B cell (primary cell): ENCODE results near the gene BAHCC1. TPM values are rescaled to one million over a fixed set of nuclear protein-coding genes. Genes with fewer than 3 reads are reported as not detected.

Experiments used
- ATAC-seq: fragments of 200-7000 bp; cut with Tn5 transposase; one replicate; pipeline ENCODE4 v1.10.0; 2021; ENCODE audit warnings: low read depth, mild to moderate bottlenecking, moderate number of reproducible peaks, moderate library complexity
- CTCF ChIA-PET: fragments of 350-600 bp; sonication (Branson Sonifier 250); formaldehyde crosslinking; loops from one replicate; lab custom pipeline; 2021; ENCODE audit warnings: antibody characterized with exemption, inconsistent platforms; lab: Charles Lee
- POLR2A ChIA-PET: fragments of 350-600 bp; sonication (Branson Sonifier 250); formaldehyde crosslinking; loops from one replicate; lab custom pipeline; 2021; ENCODE audit warnings: antibody characterized with exemption; lab: Charles Lee
- DNase-seq: peaks from one replicate; pipeline ENCODE4 v3.0.0; 2013
- H2AFZ ChIP-seq: 2 replicates; pipeline ENCODE4 v1.6.1; 2012; ENCODE audit warnings: mild to moderate bottlenecking, low read depth, low read length; ENCODE audit not compliant: insufficient read depth, poor library complexity, severe bottlenecking
- H3K27ac ChIP-seq, 2 donors: 1 replicate in 1 of 2; 2 replicates in 1 of 2; pipeline ENCODE4 v1.5.1; 2012 to 2013; ENCODE audit warnings: low read length in 2 of 2, mild to moderate bottlenecking in 2 of 2, moderate library complexity in 1 of 2
- H3K27me3 ChIP-seq, 4 experiments: fragments of 200-600 bp in 1 of 4; sonication (generic) in 1 of 4; replicated peaks in 1 of 4; 1 replicate in 2 of 4; 2 replicates in 2 of 4; pipeline versions ENCODE4 v1.6.1 to v1.7.0; 2013 to 2016; ENCODE audit warnings: low read length in 3 of 4, mild to moderate bottlenecking in 2 of 4, mixed read lengths in 1 of 4, moderate library complexity in 1 of 4; ENCODE audit not compliant: insufficient read depth in 4 of 4, control insufficient read depth in 3 of 4; ENCODE audit errors: control extremely low read depth in 1 of 4
- H3K36me3 ChIP-seq, 2 experiments: replicated peaks in 1 of 2; 1 replicate in 1 of 2; 2 replicates in 1 of 2; pipeline versions ENCODE4 v1.6.1 to v1.7.1; 2013; ENCODE audit warnings: low read length in 1 of 2; ENCODE audit not compliant: insufficient read depth in 2 of 2, control insufficient read depth in 1 of 2; ENCODE audit errors: control extremely low read depth in 1 of 2, extremely low read depth in 1 of 2
- H3K4me1 ChIP-seq, 2 donors: fragments of 200-600 bp in 1 of 2; sonication (generic) in 1 of 2; 1 replicate in 1 of 2; 2 replicates in 1 of 2; pipeline versions ENCODE4 v1.5.1 to v1.6.1; 2013 to 2017; ENCODE audit warnings: low read length in 2 of 2; ENCODE audit not compliant: control insufficient read depth in 2 of 2, insufficient read depth in 2 of 2
- H3K4me2 ChIP-seq: replicated peaks from 2 replicates; pipeline ENCODE3; 2012; ENCODE audit warnings: mild to moderate bottlenecking, low read depth, low read length; ENCODE audit not compliant: poor library complexity, severe bottlenecking
- H3K4me3 ChIP-seq, 5 experiments: fragments of 200-600 bp in 1 of 5; sonication (generic) in 1 of 5; 1 replicate in 3 of 5; 2 replicates in 2 of 5; pipeline versions ENCODE4 v1.5.1 to v1.7.0; 2011 to 2016; ENCODE audit warnings: low read length in 4 of 5, mild to moderate bottlenecking in 4 of 5, low read depth in 2 of 5, control low read depth in 1 of 5, moderate library complexity in 1 of 5; ENCODE audit not compliant: insufficient read depth in 1 of 5; ENCODE audit errors: control extremely low read depth in 1 of 5, extremely low read depth in 1 of 5
- H3K79me2 ChIP-seq: fragments of 200-600 bp; sonication (generic); one replicate; pipeline ENCODE4 v1.6.0; 2016; ENCODE audit warnings: low read length; ENCODE audit not compliant: control insufficient read depth, insufficient read depth
- H3K9ac ChIP-seq: fragments of 200-600 bp; sonication (generic); 2 replicates; pipeline ENCODE4 v1.6.1; 2017; ENCODE audit warnings: mild to moderate bottlenecking, low read length, moderate library complexity
- H3K9me3 ChIP-seq, 3 donors: one replicate each; pipeline versions ENCODE4 v1.6.1 to v1.7.1; 2013; ENCODE audit warnings: low read length in 2 of 3; ENCODE audit not compliant: control insufficient read depth in 2 of 3, insufficient read depth in 1 of 3; ENCODE audit errors: control extremely low read depth in 1 of 3
- H4K20me1 ChIP-seq: 2 replicates; pipeline ENCODE4 v1.6.0; 2012; ENCODE audit warnings: mild to moderate bottlenecking, low read length; ENCODE audit not compliant: insufficient read depth, control insufficient read depth, poor library complexity, severe bottlenecking
- H3K27ac Mint-ChIP-seq: one replicate; pipeline ENCODE4 v1.8.0; 2021; ENCODE audit warnings: mixed read lengths
- H3K27me3 Mint-ChIP-seq: one replicate; pipeline ENCODE4 v1.8.0; 2021; ENCODE audit warnings: mixed read lengths
- H3K4me1 Mint-ChIP-seq: one replicate; pipeline ENCODE4 v1.8.0; 2021; ENCODE audit warnings: mixed read lengths
- H3K4me3 Mint-ChIP-seq: one replicate; pipeline ENCODE4 v1.8.0; 2021; ENCODE audit warnings: mixed read lengths
- H3K9me3 Mint-ChIP-seq: one replicate; pipeline ENCODE4 v1.8.0; 2022; ENCODE audit warnings: mixed read lengths; ENCODE audit not compliant: insufficient read depth
- CTCF ChIP-seq: fragments of 200-600 bp; IDR thresholded peaks from one replicate; pipeline ENCODE4 v1.8.0; 2022; ENCODE audit warnings: antibody characterized with exemption, mild to moderate bottlenecking
- EZH2 ChIP-seq: IDR thresholded peaks from 2 replicates; pipeline ENCODE4 v1.6.1; 2012; ENCODE audit warnings: borderline replicate concordance, low read depth, mild to moderate bottlenecking, moderate library complexity, low read length; ENCODE audit not compliant: insufficient read depth, poor library complexity, severe bottlenecking
- WGBS: methylation state at CpG from one replicate; pipeline ENCODE4 v1.1.5; 2013; ENCODE audit warnings: missing lambda C conversion rate; ENCODE audit not compliant: insufficient coverage; 5-methylcytosine and 5-hydroxymethylcytosine counted together
- intact Hi-C: fragments of 100-400 bp; cut with micrococcal nuclease; formaldehyde crosslinking; loops from one replicate; pipeline ENCODE4 v1.10.0; 2022
- polyA plus RNA-seq: library from polyadenylated mRNA; depleted of rRNA; stranded (reverse); fragments of >200 nt; gene quantifications from 2 replicates; pipeline ENCODE4 v1.2.3, GENCODE V29; 2012
- total RNA-seq, 2 donors: library from RNA; stranded (reverse); fragments of 120-200 nt in 1 of 2; gene quantifications; 1 replicate in 1 of 2; 2 replicates in 1 of 2; pipeline versions ENCODE4 v1.2.3 to v1.2.4, GENCODE V29; 2013 to 2022

BAHCC1 gene
- total and polyA plus RNA-seq, 2 donors (not counting 1 experiment from before 2014, with no cell fraction given) = 0.12 to 0.48 TPM

GRCh38 chr17:81457401-81457800 lies 62.1 kb downstream of the BAHCC1 start:
- Mint-ChIP-seq H3K9me3 (no peaks in the 10 kb centered on the region), H3K27me3 (peaks cover 4% of the 10 kb centered on the region), H3K27ac (no peak overlapping the region), H3K4me3 (no peak overlapping the region), H3K4me1 (peaks cover 22% of the 10 kb centered on the region)
- Histone ChIP-seq H3K79me2 (no peaks in the 10 kb centered on the region), H4K20me1 (no peaks in the 10 kb centered on the region), H3K9me3 (peaks cover 0 to 4% (median 0%) of the 10 kb centered on the region in 3 donors), H2AFZ (no peak overlapping the region), H3K9ac (no peak overlapping the region), H3K27ac (no peak overlapping the region), H3K4me3 (no peak overlapping the region), H3K4me1 (peaks cover 34 to 36% of the 10 kb centered on the region in 2 donors), H3K27me3 (peaks cover 0 to 27% (median 13%) of the 10 kb centered on the region in 4 experiments), H3K4me2 (no peak overlapping the region), H3K36me3 (no peaks in the 10 kb centered on the region)
- TF ChIP-seq CTCF = no peak
- TF ChIP-seq EZH2 = no peak
- CTCF ChIA-PET = no interaction called here
- WGBS = 98% methylated on average over 3 of the region's 3 CpGs
- DNase-seq = no peak
- ATAC-seq = no peak
- intact Hi-C loops = no loop called here
- POLR2A ChIA-PET = no interaction called here

- H3K27me3 Mint-ChIP-seq = peaks cover 4% of the 10 kb centered on the region
- no peak overlapping the region for H3K9ac ChIP-seq
- H2AFZ ChIP-seq = no peak overlapping the region
- DNase-seq (no peak), ATAC-seq (no peak)
- H3K4me2 ChIP-seq = no peak overlapping the region
- POLR2A ChIA-PET = no interaction called here
- intact Hi-C loops = no loop called here
- no peak overlapping the region for H3K4me3 ChIP-seq
- peaks cover 0 to 4% (median 0%) of the 10 kb centered on the region in 3 donors for H3K9me3 ChIP-seq
- H3K4me1 Mint-ChIP-seq = peaks cover 21% of the 10 kb centered on the region
- peaks cover 0 to 21% (median 10%) of the 10 kb centered on the region in 4 experiments for H3K27me3 ChIP-seq
- no peaks in the 10 kb centered on the region for H3K79me2 ChIP-seq
- CTCF ChIA-PET = no interaction called here
- no peaks in the 10 kb centered on the region for H3K36me3 ChIP-seq
- peaks cover 29 to 30% of the 10 kb centered on the region in 2 donors for H3K4me1 ChIP-seq
- H3K27ac ChIP-seq = no peak overlapping the region
- TF ChIP-seq CTCF (no peak), EZH2 (no peak)
- WGBS = 93% methylated on average over 21 of the region's 25 CpGs
- no peak overlapping the region for H3K27ac Mint-ChIP-seq
- no peak overlapping the region for H3K4me3 Mint-ChIP-seq
- H3K9me3 Mint-ChIP-seq = no peaks in the 10 kb centered on the region
- H4K20me1 ChIP-seq = no peaks in the 10 kb centered on the region
Measured at GRCh38 chr17:81457917-81458555, 62.8 kb downstream of the BAHCC1 start.
